ENCODE results near the gene TP53I13.
"Not testable (repeated sequence)": the region's sequence is repeated elsewhere in the genome, so short reads cannot be mapped to it uniquely, and the experiment has no call there.

TP53I13 gene

DNA sequence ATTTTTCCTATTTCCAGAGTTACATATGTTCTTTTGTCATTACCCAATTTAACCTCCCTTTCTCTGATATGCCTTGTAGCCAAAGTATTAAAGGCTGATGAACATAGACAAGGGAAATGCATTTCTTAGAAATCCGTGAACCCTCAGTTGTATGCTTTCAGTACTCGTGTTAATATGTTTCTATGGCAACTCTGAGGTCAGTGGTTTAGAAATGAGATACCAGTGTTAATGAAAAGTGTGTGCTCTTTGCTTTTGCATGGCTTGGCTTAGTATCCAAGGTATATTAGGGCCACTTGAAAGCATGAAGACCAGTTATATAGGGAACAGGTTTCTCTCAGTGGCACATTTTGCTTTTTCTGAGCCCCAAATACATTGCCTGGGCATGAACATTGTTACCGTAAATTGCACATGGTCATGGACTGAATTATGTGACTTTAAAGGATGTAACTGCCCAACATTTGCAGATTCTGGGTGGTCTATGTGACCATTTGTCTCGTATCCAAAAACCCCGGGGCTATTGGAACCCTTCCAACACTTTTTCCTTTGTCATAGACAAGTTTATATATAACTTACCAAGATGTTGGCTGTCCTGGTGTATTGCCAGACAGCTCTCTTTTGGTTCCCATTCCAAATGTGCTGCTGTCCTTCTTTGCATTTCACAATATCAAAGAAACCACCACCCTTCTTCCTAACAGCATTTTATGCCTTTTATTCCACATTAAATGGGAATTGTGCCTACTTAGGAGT, 19.2 kb upstream of the TP53I13 start:
- no peak for DNase-seq (ENCODE audit: low read depth, low spot score)
- Histone ChIP-seq H3K9ac (ENCODE audit: insufficient read length) (no peak overlapping the region), H3K4me3 (no peak overlapping the region), H3K27ac (0 out of 2 replicates have a peak overlapping the region, but pooled peaks have one; percentile 1), H3K36me3 (ENCODE audit: insufficient read depth, low read length) (peaks cover 10% of the 10 kb centered on the region), H3K9me3 (ENCODE audit: low read depth, low read length) (no peaks in the 10 kb centered on the region)
- TF ChIP-seq EZH2 (IDR thresholded peaks at IDR 0.05) = no peak
- no peak for TF ChIP-seq POLR2AphosphoS5 (IDR thresholded peaks at IDR 0.05; ENCODE audit: borderline replicate concordance, low read depth, low read length)
- TF ChIP-seq FOXP2 (optimal IDR thresholded peaks at IDR 0.05; ENCODE audit: control extremely low read depth, extremely low read length, insufficient read depth) = no peak

GRCh38 chr17:29555840-29556239, 12.7 kb upstream of the TP53I13 start:
- H3K9me3 ChIP-seq (ENCODE audit: low read depth, low read length) = no peaks in the 10 kb centered on the region
- no peaks in the 10 kb centered on the region for H3K36me3 ChIP-seq (ENCODE audit: insufficient read depth, low read length)
- H3K4me3 ChIP-seq = no peak overlapping the region
- H3K9ac ChIP-seq (ENCODE audit: insufficient read length) = no peak overlapping the region
- no peak overlapping the region for H3K27ac ChIP-seq
- TF ChIP-seq FOXP2 (optimal IDR thresholded peaks at IDR 0.05; ENCODE audit: control extremely low read depth, extremely low read length, insufficient read depth) (no peak), POLR2AphosphoS5 (IDR thresholded peaks at IDR 0.05; ENCODE audit: borderline replicate concordance, low read depth, low read length) (no peak), EZH2 (IDR thresholded peaks at IDR 0.05) (no peak)
- no peak for DNase-seq (ENCODE audit: low read depth, low spot score)

DNA sequence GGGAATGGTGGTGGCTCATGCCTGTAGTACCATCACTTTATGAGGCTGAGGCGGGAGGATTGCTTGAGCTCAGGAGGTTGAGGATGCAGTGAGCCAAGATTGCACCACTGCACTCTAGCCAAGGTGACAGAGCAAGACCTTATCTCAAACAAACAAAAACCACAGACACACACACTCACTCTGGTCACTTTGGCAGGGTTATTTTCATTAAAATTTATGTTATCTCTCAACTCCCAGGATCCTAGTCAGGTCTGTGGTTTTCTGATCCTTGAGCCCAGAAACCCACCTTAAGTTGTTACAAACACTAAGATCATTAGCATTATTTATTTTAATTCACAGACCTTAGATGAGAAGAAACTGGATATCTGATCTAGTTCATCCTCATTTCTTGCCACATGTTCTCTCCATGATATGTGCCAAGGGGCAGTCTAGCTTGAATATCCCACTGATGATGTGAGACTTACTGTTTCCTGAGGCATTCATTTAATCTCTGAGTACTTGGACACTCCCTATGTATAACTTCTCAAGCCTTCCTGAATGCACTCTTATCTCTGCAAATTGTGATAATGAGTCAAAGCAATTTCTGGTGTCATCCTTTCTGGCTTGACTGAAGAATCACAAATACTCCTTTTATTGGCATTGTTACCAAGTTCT, 11.3 kb upstream of the TP53I13 start:
- no peak for TF ChIP-seq POLR2AphosphoS5 (IDR thresholded peaks at IDR 0.05; ENCODE audit: borderline replicate concordance, low read depth, low read length)
- no peak for TF ChIP-seq EZH2 (IDR thresholded peaks at IDR 0.05)
- TF ChIP-seq FOXP2 (optimal IDR thresholded peaks at IDR 0.05; ENCODE audit: control extremely low read depth, extremely low read length, insufficient read depth) = no peak
- H3K36me3 ChIP-seq (ENCODE audit: insufficient read depth, low read length) = no peaks in the 10 kb centered on the region
- DNase-seq (ENCODE audit: low read depth, low spot score) = no peak
- H3K9ac ChIP-seq (ENCODE audit: insufficient read length) = no peak overlapping the region
- H3K27ac ChIP-seq = no peak overlapping the region
- H3K9me3 ChIP-seq (ENCODE audit: low read depth, low read length) = no peaks in the 10 kb centered on the region
- H3K4me3 ChIP-seq = no peak overlapping the region

DNA sequence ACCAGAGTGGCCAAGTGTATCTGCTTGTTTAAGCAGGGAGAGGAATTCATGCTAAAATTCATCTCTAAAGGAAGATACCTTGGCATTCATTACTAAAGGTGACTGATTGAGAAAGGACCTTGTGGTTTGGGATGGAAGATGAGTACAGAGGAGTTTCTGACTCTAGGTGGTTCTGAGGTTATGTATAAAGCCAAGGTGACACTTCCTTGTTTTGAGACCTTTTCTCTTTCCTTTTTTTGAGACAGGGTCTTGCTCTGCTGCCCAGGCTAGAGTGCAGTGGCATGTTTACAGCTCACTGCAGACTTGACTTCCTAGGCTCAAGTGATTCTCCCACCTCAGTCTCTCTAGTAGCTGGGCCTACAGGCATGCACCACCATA, 10.8 kb upstream of the TP53I13 start:
- no peaks in the 10 kb centered on the region for H3K9me3 ChIP-seq (ENCODE audit: low read depth, low read length)
- no peaks in the 10 kb centered on the region for H3K36me3 ChIP-seq (ENCODE audit: insufficient read depth, low read length)
- DNase-seq (ENCODE audit: low read depth, low spot score) = no peak
- no peak overlapping the region for H3K4me3 ChIP-seq
- no peak overlapping the region for H3K9ac ChIP-seq (ENCODE audit: insufficient read length)
- no peak for TF ChIP-seq POLR2AphosphoS5 (IDR thresholded peaks at IDR 0.05; ENCODE audit: borderline replicate concordance, low read depth, low read length)
- TF ChIP-seq FOXP2 (optimal IDR thresholded peaks at IDR 0.05; ENCODE audit: control extremely low read depth, extremely low read length, insufficient read depth) = no peak
- TF ChIP-seq EZH2 (IDR thresholded peaks at IDR 0.05) = no peak
- no peak overlapping the region for H3K27ac ChIP-seq

DNA sequence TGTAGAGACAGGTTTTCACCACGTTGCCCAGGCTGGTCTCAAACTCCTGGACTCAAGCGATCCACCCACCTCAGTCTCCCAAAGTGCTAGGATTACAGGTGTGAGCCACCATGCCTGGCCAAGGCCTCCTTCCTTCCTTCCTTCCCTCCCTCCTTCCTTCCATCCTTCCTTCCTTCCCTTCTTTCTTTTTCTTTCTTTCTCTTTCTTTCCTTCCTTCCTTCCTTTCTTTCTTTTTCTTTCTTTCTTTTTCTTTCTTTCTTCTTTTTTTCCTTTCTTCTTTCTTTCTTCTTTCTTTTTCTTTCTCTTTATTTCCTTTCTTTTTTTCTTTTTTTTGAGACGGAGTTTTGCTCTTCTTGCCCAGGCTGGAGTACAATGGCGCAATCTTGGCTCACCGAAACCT, 10.4 kb upstream of the TP53I13 start:
- H3K36me3 ChIP-seq (ENCODE audit: insufficient read depth, low read length); H3K4me3 ChIP-seq; H3K9ac ChIP-seq (ENCODE audit: insufficient read length); DNase-seq (ENCODE audit: low read depth, low spot score); H3K27ac ChIP-seq; H3K9me3 ChIP-seq (ENCODE audit: low read depth, low read length): not testable (repeated sequence)

DNA sequence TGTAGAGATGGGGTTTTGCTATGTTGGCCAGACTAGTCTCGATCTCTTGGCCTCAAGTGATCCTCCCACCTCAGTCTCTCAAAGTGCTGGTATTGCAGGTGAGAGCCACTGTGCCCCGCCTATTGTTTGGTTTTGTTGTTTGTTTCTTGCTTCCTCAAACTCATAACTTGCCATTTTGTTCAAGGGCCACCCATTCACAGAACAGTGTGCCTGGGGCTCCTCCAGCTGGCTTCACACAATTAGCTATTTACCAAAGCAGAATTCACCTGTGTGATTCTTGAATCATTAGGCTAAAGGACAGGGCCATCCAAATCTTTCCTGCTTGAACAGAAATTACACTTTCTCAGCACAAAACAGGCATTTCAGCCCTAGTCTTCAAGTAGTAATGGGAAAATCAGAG, 8.9 kb upstream of the TP53I13 start:
- no peaks in the 10 kb centered on the region for H3K9me3 ChIP-seq (ENCODE audit: low read depth, low read length)
- H3K36me3 ChIP-seq (ENCODE audit: insufficient read depth, low read length) = no peaks in the 10 kb centered on the region
- no peak overlapping the region for H3K4me3 ChIP-seq
- DNase-seq (ENCODE audit: low read depth, low spot score) = no peak
- TF ChIP-seq FOXP2 (optimal IDR thresholded peaks at IDR 0.05; ENCODE audit: control extremely low read depth, extremely low read length, insufficient read depth) = no peak
- TF ChIP-seq EZH2 (IDR thresholded peaks at IDR 0.05) = no peak
- no peak for TF ChIP-seq POLR2AphosphoS5 (IDR thresholded peaks at IDR 0.05; ENCODE audit: borderline replicate concordance, low read depth, low read length)
- no peak overlapping the region for H3K9ac ChIP-seq (ENCODE audit: insufficient read length)
- no peak overlapping the region for H3K27ac ChIP-seq

DNA sequence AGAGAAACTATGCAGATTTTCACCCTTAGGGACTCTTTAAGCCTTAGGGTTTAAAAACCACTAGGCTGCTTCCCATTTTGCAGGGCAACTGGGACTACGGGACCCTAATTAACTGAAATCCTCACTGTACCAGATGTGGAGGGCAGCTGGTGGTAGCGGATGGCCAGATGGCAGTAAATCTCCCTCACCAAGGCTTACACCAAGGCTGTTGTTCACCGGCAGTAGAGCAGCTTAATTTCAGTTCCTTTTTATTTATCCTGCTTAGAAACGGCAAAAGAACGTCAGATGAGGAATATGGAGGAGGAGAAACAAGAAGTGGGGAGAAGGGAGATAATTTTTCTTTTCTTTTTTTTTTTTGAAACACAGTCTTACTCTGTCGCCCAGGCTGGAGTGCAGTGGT, 8.2 kb upstream of the TP53I13 start:
- no peak overlapping the region for H3K27ac ChIP-seq
- H3K36me3 ChIP-seq (ENCODE audit: insufficient read depth, low read length) = no peaks in the 10 kb centered on the region
- H3K9ac ChIP-seq (ENCODE audit: insufficient read length) = no peak overlapping the region
- no peak overlapping the region for H3K4me3 ChIP-seq
- TF ChIP-seq POLR2AphosphoS5 (IDR thresholded peaks at IDR 0.05; ENCODE audit: borderline replicate concordance, low read depth, low read length) (no peak), FOXP2 (optimal IDR thresholded peaks at IDR 0.05; ENCODE audit: control extremely low read depth, extremely low read length, insufficient read depth) (no peak), EZH2 (IDR thresholded peaks at IDR 0.05) (no peak)
- DNase-seq (ENCODE audit: low read depth, low spot score) = no peak
- no peaks in the 10 kb centered on the region for H3K9me3 ChIP-seq (ENCODE audit: low read depth, low read length)

DNA sequence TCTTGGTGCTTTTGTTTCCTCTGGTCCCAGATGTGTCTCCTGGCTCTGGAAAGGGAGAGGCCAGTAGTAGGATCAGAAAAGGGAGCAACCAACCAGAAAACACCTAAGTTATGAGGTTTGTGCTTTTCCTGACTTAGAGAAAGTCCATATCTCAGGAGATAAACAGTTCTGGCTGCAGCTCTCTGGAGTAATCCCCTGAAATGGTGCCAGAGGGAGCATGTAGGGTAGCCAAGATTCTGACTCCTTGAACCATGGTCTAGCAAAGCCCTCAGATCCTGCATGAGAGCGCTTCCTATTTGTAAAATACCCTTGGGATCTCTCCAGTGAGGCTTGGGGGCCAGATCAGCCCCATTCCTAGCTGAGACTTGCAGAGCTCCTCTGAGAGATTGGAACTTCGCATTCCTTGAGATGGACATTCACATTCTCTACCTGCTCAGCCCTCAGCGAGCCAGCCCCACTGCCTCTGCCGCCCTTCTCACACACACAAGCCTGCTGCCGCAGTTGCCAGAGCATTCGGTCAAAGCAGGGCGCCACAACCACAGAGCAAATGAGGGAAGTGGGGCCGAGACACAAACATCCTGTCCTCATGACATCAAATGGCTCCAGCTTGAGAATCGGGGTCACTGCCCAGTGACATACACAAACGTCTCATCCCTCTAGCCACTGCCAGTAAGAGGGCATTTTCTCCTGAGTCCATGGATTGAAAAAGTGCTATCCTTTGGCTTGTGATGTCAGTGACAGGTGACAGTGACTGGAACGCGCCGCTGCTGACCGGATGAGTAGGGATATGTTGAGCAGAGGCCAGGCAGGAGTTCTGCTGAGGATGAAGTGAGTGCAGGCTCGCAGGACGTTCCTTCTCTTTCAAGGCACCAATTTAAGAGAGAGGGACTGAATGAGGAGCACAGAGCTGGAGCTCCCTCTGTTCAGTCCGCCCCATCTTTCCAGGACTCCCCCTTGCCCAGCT, 6.7 kb upstream of the TP53I13 start:
- H3K9ac ChIP-seq (ENCODE audit: insufficient read length) = no peak overlapping the region
- DNase-seq (ENCODE audit: low read depth, low spot score) = no peak
- H3K9me3 ChIP-seq (ENCODE audit: low read depth, low read length) = no peaks in the 10 kb centered on the region
- no peak overlapping the region for H3K4me3 ChIP-seq
- no peaks in the 10 kb centered on the region for H3K36me3 ChIP-seq (ENCODE audit: insufficient read depth, low read length)
- TF ChIP-seq POLR2AphosphoS5 (IDR thresholded peaks at IDR 0.05; ENCODE audit: borderline replicate concordance, low read depth, low read length) (no peak), EZH2 (IDR thresholded peaks at IDR 0.05) (no peak), FOXP2 (optimal IDR thresholded peaks at IDR 0.05; ENCODE audit: control extremely low read depth, extremely low read length, insufficient read depth) (no peak)
- no peak overlapping the region for H3K27ac ChIP-seq

Data from SK-N-MC (cell line).